COLO668 (cell line): Measurements from ENCODE around the gene PAPPA.

ENCODE experiments used
- DNase-seq: peaks from one replicate; lab custom pipeline; 2025; ENCODE audit not compliant: unreplicated experiment; lab: John Stamatoyannopoulos, UW

PAPPA gene

GRCh38 chr9:116271991-116272390 lies 118.4 kb downstream of the PAPPA start:
- no peak for DNase-seq

- no peak for DNase-seq
These were observed 120.7 kb downstream of the PAPPA start for GRCh38 chr9:116274293-116274692.

GRCh38 chr9:116275418-116276195 lies 122.0 kb downstream of the PAPPA start:
- no peak for DNase-seq

GRCh38 chr9:116276196-116276493 lies 122.6 kb downstream of the PAPPA start:
- no peak for DNase-seq

GRCh38 chr9:116276651-116277121 lies 123.1 kb downstream of the PAPPA start:
- DNase-seq, result no peak

GRCh38 chr9:116278326-116278725 lies 124.7 kb downstream of the PAPPA start:
- no peak for DNase-seq

GRCh38 chr9:116279230-116279629 lies 125.6 kb downstream of the PAPPA start:
- DNase-seq, result no peak

- no peak for DNase-seq
These were observed 126.9 kb downstream of the PAPPA start for GRCh38 chr9:116280529-116280928.

- no peak for DNase-seq
These were observed 129.0 kb downstream of the PAPPA start for GRCh38 chr9:116282597-116282996.

GRCh38 chr9:116284518-116284917 lies 130.9 kb downstream of the PAPPA start:
- no peak for DNase-seq

GRCh38 chr9:116285320-116285719 lies 131.7 kb downstream of the PAPPA start:
- DNase-seq, result no peak

- no peak for DNase-seq
These were observed 132.7 kb downstream of the PAPPA start for GRCh38 chr9:116286297-116286696.

GRCh38 chr9:116287721-116288120 lies 134.1 kb downstream of the PAPPA start:
- DNase-seq, result no peak

GRCh38 chr9:116288658-116289057 lies 135.1 kb downstream of the PAPPA start:
- no peak for DNase-seq

GRCh38 chr9:116297346-116297745 lies 143.8 kb downstream of the PAPPA start:
- DNase-seq, result no peak

- no peak for DNase-seq
These were observed 144.7 kb downstream of the PAPPA start for GRCh38 chr9:116298249-116298648.

- no peak for DNase-seq
These were observed 145.3 kb downstream of the PAPPA start for GRCh38 chr9:116298878-116299391.

GRCh38 chr9:116300360-116300870 lies 146.8 kb downstream of the PAPPA start:
- DNase-seq, result no peak

- DNase-seq, result no peak
These were observed 149.7 kb downstream of the PAPPA start for GRCh38 chr9:116303270-116303669.

GRCh38 chr9:116303886-116304538 lies 150.4 kb downstream of the PAPPA start:
- DNase-seq, result no peak

GRCh38 chr9:116304761-116305160 lies 151.2 kb downstream of the PAPPA start:
- DNase-seq, result no peak

GRCh38 chr9:116308076-116308475 lies 154.5 kb downstream of the PAPPA start:
- DNase-seq, result no peak
